HG03342 (cell line): Measurements from ENCODE around the gene INVS.
A peak's percentile ranks its signal among the peaks of the same experiment; 100 is the strongest.
"Not testable (repeated sequence)": the region's sequence is repeated elsewhere in the genome, so short reads cannot be mapped to it uniquely, and the experiment has no call there.

Experiments used
- ATAC-seq: cut with Tn5 transposase; IDR thresholded peaks from one replicate; pipeline ENCODE4 v1.9.1; 2021; ENCODE audit warnings: mild to moderate bottlenecking, moderate library complexity; ENCODE audit not compliant: unreplicated experiment

INVS gene

GRCh38 chr9:100083448-100084127 lies 15.5 kb upstream of the INVS start:
- ATAC-seq: peak; percentile 35

GRCh38 chr9:100084128-100084453 lies 15.0 kb upstream of the INVS start:
- ATAC-seq: peak; percentile 47

GRCh38 chr9:100084734-100085133 lies 14.3 kb upstream of the INVS start:
- peak; percentile 82 for ATAC-seq

- ATAC-seq: no peak
Measured at GRCh38 chr9:100086097-100086635, 12.9 kb upstream of the INVS start.

- ATAC-seq: no peak
Measured at GRCh38 chr9:100087218-100087617, 11.8 kb upstream of the INVS start.

- ATAC-seq: no peak
Measured at GRCh38 chr9:100088202-100088601, 10.8 kb upstream of the INVS start.

- ATAC-seq: no peak
Measured at GRCh38 chr9:100090880-100091279, 8.2 kb upstream of the INVS start.

GRCh38 chr9:100091650-100092049 lies 7.4 kb upstream of the INVS start:
- no peak for ATAC-seq

GRCh38 chr9:100092066-100092465 lies 7.0 kb upstream of the INVS start:
- ATAC-seq: no peak

GRCh38 chr9:100094411-100094810 lies 4.6 kb upstream of the INVS start:
- not testable (repeated sequence) for ATAC-seq

- no peak for ATAC-seq
Measured at GRCh38 chr9:100096378-100096916, 2.6 kb upstream of the INVS start.

- peak; percentile 11 for ATAC-seq
Measured at GRCh38 chr9:100098046-100098886, 777 bp upstream of the INVS start.

- ATAC-seq: no peak
Measured at GRCh38 chr9:100099722-100100042, 639 bp downstream of the INVS start.

GRCh38 chr9:100100146-100100667 lies 1.2 kb downstream of the INVS start:
- no peak for ATAC-seq

GRCh38 chr9:100101608-100102007 lies 2.6 kb downstream of the INVS start:
- ATAC-seq: no peak

GRCh38 chr9:100104314-100104713 lies 5.3 kb downstream of the INVS start:
- ATAC-seq: no peak

- no peak for ATAC-seq
Measured at GRCh38 chr9:100105861-100106260, 6.8 kb downstream of the INVS start.

GRCh38 chr9:100106616-100107015 lies 7.6 kb downstream of the INVS start:
- no peak for ATAC-seq

GRCh38 chr9:100108559-100108958 lies 9.5 kb downstream of the INVS start:
- no peak for ATAC-seq

- ATAC-seq: no peak
Measured at GRCh38 chr9:100111235-100111634, 12.2 kb downstream of the INVS start.

GRCh38 chr9:100112677-100113336 lies 13.8 kb downstream of the INVS start:
- ATAC-seq: no peak
